Chondrocyte (in vitro differentiated cells): Measurements from ENCODE around the gene MME. TPM values are rescaled to one million over a fixed set of nuclear protein-coding genes. Genes with fewer than 3 reads are reported as not detected.
"Not testable (repeated sequence)": the region's sequence is repeated elsewhere in the genome, so short reads cannot be mapped to it uniquely, and the experiment has no call there.

Source experiments
- DNase-seq: peaks from one replicate; pipeline ENCODE4 v3.0.0; 2021; ENCODE audit warnings: mixed read lengths, low spot score
- H3K27ac Mint-ChIP-seq: one replicate; pipeline ENCODE4 v1.8.0; 2021; ENCODE audit warnings: mild to moderate bottlenecking, moderate library complexity, mixed read lengths; ENCODE audit not compliant: unreplicated experiment
- H3K27me3 Mint-ChIP-seq: 2 replicates; pipeline ENCODE4 v1.8.0; 2021; ENCODE audit warnings: low read depth, mixed read lengths
- H3K36me3 Mint-ChIP-seq: 2 replicates; pipeline ENCODE4 v1.8.0; 2021; ENCODE audit warnings: low read depth, mixed read lengths
- H3K4me1 Mint-ChIP-seq: 2 replicates; pipeline ENCODE4 v1.8.0; 2021; ENCODE audit warnings: low read depth, mild to moderate bottlenecking, mixed read lengths
- H3K4me3 Mint-ChIP-seq: one replicate; pipeline ENCODE4 v1.8.0; 2021; ENCODE audit warnings: mild to moderate bottlenecking, moderate library complexity, mixed read lengths; ENCODE audit not compliant: unreplicated experiment
- H3K9me3 Mint-ChIP-seq: 2 replicates; pipeline ENCODE4 v1.8.0; 2021; ENCODE audit warnings: low read depth, mixed read lengths
- total RNA-seq: library from RNA; stranded (reverse); gene quantifications from 3 replicates; pipeline ENCODE4 v1.2.1, GENCODE V29; 2021
- TF ChIP-seq, protein P1 (sequence below): fragments of 200-600 bp; sonication (generic); IDR thresholded peaks from 2 replicates; pipeline ENCODE4 v1.5.0; 2021; ENCODE audit warnings: antibody characterized with exemption, mild to moderate bottlenecking, moderate library complexity

MME gene
- total RNA-seq, 1 donor from 2014 or later = 2.5 TPM

DNA sequence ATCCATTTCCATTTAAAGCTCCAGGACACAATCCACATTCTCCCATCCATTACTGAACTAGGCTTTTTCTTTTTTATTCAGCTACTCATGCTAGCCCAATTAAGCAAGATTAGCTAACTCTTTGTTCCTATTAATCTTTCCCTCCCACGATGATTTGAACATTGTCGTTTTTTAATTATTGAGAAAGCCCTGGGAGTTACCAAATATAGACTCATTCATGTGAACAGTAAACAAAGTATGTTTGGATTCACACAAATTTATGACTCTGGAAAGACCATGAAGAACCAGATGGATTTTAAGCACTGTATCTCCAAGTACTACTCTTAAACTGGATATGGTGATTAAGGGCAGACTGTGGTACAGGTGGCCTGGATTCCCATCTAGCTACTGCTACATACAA is 131.1 kb downstream of the MME start:
- H3K4me3 Mint-ChIP-seq = no peak overlapping the region
- H3K36me3 Mint-ChIP-seq = no peaks in the 10 kb centered on the region
- no peak overlapping the region for H3K27ac Mint-ChIP-seq
- DNase-seq = no peak
- H3K27me3 Mint-ChIP-seq = no peaks in the 10 kb centered on the region
- no peaks in the 10 kb centered on the region for H3K4me1 Mint-ChIP-seq
- TF ChIP-seq, protein P1, sequence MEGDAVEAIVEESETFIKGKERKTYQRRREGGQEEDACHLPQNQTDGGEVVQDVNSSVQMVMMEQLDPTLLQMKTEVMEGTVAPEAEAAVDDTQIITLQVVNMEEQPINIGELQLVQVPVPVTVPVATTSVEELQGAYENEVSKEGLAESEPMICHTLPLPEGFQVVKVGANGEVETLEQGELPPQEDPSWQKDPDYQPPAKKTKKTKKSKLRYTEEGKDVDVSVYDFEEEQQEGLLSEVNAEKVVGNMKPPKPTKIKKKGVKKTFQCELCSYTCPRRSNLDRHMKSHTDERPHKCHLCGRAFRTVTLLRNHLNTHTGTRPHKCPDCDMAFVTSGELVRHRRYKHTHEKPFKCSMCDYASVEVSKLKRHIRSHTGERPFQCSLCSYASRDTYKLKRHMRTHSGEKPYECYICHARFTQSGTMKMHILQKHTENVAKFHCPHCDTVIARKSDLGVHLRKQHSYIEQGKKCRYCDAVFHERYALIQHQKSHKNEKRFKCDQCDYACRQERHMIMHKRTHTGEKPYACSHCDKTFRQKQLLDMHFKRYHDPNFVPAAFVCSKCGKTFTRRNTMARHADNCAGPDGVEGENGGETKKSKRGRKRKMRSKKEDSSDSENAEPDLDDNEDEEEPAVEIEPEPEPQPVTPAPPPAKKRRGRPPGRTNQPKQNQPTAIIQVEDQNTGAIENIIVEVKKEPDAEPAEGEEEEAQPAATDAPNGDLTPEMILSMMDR = no peak
- H3K9me3 Mint-ChIP-seq = peaks cover 3% of the 10 kb centered on the region

DNA sequence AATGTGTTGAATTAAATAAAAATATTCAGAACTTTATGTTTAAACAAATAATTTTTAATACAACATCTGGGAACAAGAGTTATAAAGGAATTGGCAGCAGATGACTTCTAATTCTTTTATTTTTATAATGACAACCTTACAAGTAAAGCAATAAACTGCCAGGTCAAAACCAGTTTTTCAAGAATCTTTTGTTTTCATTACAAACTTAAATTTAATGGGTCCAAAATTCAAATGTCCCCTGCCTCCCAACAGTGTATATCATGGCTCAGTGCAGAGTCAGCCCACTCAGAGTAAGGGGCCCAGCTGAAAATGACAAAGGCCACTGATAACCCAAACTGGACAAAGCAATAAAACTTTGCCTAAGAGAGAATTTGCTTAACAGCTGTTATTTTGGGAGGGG is 131.8 kb downstream of the MME start:
- Mint-ChIP-seq H3K27ac (no peak overlapping the region), H3K9me3 (peaks cover 3% of the 10 kb centered on the region), H3K4me3 (no peak overlapping the region), H3K4me1 (no peaks in the 10 kb centered on the region), H3K36me3 (no peaks in the 10 kb centered on the region), H3K27me3 (no peaks in the 10 kb centered on the region)
- no peak for DNase-seq
- TF ChIP-seq, protein P1 = no peak

DNA sequence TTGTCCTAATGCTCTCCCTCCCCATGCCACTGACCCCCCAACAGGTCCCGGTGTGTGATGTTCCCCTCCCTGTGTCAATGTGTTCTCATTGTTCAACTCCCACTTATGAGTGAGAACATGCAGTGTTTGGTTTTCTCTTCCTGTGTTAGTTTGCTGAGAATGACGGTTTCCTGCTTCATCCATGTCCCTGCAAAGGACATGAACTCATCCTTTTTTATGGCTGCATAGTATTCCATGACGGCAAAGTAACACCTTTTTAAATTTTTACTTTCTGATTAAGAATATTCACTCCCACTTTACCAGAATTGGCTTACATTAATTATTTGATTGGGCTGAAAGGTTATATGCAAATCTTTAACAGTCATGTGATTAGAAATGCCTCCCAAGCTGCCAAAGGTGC is 135.9 kb downstream of the MME start:
- not testable (repeated sequence) for DNase-seq, H3K4me1 Mint-ChIP-seq, H3K9me3 Mint-ChIP-seq, H3K27ac Mint-ChIP-seq, H3K27me3 Mint-ChIP-seq, H3K36me3 Mint-ChIP-seq, H3K4me3 Mint-ChIP-seq

DNA sequence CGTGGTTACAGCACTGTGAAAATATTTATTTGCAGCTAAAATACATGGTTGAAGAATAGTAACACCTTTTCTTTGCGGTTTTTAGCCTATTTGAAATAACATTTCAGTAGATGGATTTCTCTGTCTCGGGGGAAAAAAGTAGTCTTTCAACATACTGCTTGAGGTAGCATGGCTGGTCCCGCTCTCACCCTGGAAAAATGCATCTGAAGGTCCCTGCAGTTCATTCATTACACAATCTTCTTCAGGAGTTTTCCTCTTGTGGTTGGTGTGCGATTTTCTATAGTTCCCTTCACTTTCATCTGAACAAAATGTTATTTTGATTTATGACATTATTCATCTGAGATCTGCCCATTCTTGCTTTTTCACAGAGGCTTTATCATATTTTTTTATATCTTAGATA is 137.5 kb downstream of the MME start:
- H3K27me3 Mint-ChIP-seq = no peaks in the 10 kb centered on the region
- no peak for DNase-seq
- H3K36me3 Mint-ChIP-seq = no peaks in the 10 kb centered on the region
- H3K27ac Mint-ChIP-seq = no peak overlapping the region
- peaks cover 3% of the 10 kb centered on the region for H3K4me1 Mint-ChIP-seq
- H3K4me3 Mint-ChIP-seq = no peak overlapping the region
- H3K9me3 Mint-ChIP-seq = peaks cover 13% of the 10 kb centered on the region
- TF ChIP-seq, protein P1 = no peak

GRCh38 chr3:155218462-155218861 is 138.3 kb downstream of the MME start:
- Mint-ChIP-seq H3K36me3 (no peaks in the 10 kb centered on the region), H3K4me3 (no peak overlapping the region), H3K9me3 (peaks cover 16% of the 10 kb centered on the region), H3K27me3 (peaks cover 2% of the 10 kb centered on the region), H3K4me1 (peaks cover 3% of the 10 kb centered on the region), H3K27ac (no peak overlapping the region)
- DNase-seq = no peak
- TF ChIP-seq, protein P1 = no peak

GRCh38 chr3:155219106-155219505 is 139.0 kb downstream of the MME start:
- TF ChIP-seq, protein P1 = no peak
- no peak overlapping the region for H3K4me3 Mint-ChIP-seq
- no peak for DNase-seq

More at GRCh38 chr3:155219106-155219505, 139.0 kb downstream of the MME start:
- Mint-ChIP-seq H3K4me1 (peaks cover 3% of the 10 kb centered on the region), H3K36me3 (no peaks in the 10 kb centered on the region), H3K9me3 (peaks cover 18% of the 10 kb centered on the region), H3K27ac (no peak overlapping the region), H3K27me3 (peaks cover 2% of the 10 kb centered on the region)
